Ishikawa (cell line): Measurements from ENCODE around the gene ZNF268.

Source experiments
- CEBPB ChIP-seq: IDR thresholded peaks from 2 replicates; pipeline ENCODE4 v1.6.1; 2012
- CREB1 ChIP-seq: IDR thresholded peaks from 2 replicates; pipeline ENCODE4 v1.6.1; 2012; ENCODE audit warnings: low read depth
- EGR1 ChIP-seq: IDR thresholded peaks from 2 replicates; pipeline ENCODE4 v1.6.1; 2012
- EP300 ChIP-seq: IDR thresholded peaks from 2 replicates; pipeline ENCODE4 v1.6.1; 2012; ENCODE audit warnings: borderline replicate concordance
- FOXM1 ChIP-seq: IDR thresholded peaks from 2 replicates; pipeline ENCODE4 v1.6.1; 2012; ENCODE audit warnings: low read depth, borderline replicate concordance
- MAX ChIP-seq: IDR thresholded peaks from 2 replicates; pipeline ENCODE4 v1.6.1; 2012
- NFIC ChIP-seq: IDR thresholded peaks from 2 replicates; pipeline ENCODE4 v1.6.1; 2012
- RAD21 ChIP-seq: IDR thresholded peaks from 2 replicates; pipeline ENCODE4 v1.6.1; 2012; ENCODE audit warnings: low read depth
- REST ChIP-seq: IDR thresholded peaks from 2 replicates; pipeline ENCODE4 v1.6.1; 2012; ENCODE audit warnings: low read depth, mild to moderate bottlenecking
- TAF1 ChIP-seq: IDR thresholded peaks from 2 replicates; pipeline ENCODE4 v1.6.1; 2012; ENCODE audit warnings: low read depth, mild to moderate bottlenecking
- TCF12 ChIP-seq: IDR thresholded peaks from 2 replicates; pipeline ENCODE4 v1.6.1; 2012; ENCODE audit warnings: low read depth
- TEAD4 ChIP-seq: IDR thresholded peaks from 2 replicates; pipeline ENCODE4 v1.6.1; 2012
- USF1 ChIP-seq: IDR thresholded peaks from 2 replicates; pipeline ENCODE4 v1.6.1; 2012
- YY1 ChIP-seq: IDR thresholded peaks from 2 replicates; pipeline ENCODE4 v1.6.1; 2012; ENCODE audit warnings: low read depth
- ZBTB7A ChIP-seq: IDR thresholded peaks from 2 replicates; pipeline ENCODE4 v1.6.1; 2012; ENCODE audit warnings: low read depth

ZNF268 gene

GRCh38 chr12:133215724-133216123 is 34.4 kb downstream of the ZNF268 start:
- no peak for TF ChIP-seq YY1
- no peak for TF ChIP-seq REST
- no peak for TF ChIP-seq RAD21
- no peak for TF ChIP-seq ZBTB7A
- no peak for TF ChIP-seq CEBPB
- no peak for TF ChIP-seq TAF1
- TF ChIP-seq USF1, result no peak
- no peak for TF ChIP-seq TEAD4
- TF ChIP-seq FOXM1, result no peak
- no peak for TF ChIP-seq NFIC
- TF ChIP-seq MAX, result no peak
- TF ChIP-seq EGR1, result no peak
- TF ChIP-seq TCF12, result no peak
- TF ChIP-seq CREB1, result no peak
- TF ChIP-seq EP300, result no peak

GRCh38 chr12:133217219-133217618 is 35.9 kb downstream of the ZNF268 start:
- TF ChIP-seq CREB1 (no peak), ZBTB7A (no peak), EP300 (no peak), TEAD4 (no peak), NFIC (no peak), RAD21 (no peak), TCF12 (no peak), CEBPB (no peak)

- no peak for TF ChIP-seq REST
- no peak for TF ChIP-seq EGR1
- TF ChIP-seq TAF1, result no peak
- TF ChIP-seq EP300, result no peak
- TF ChIP-seq YY1, result no peak
- TF ChIP-seq CREB1, result no peak
- TF ChIP-seq TEAD4, result no peak
Observed at GRCh38 chr12:133220521-133220920, 39.2 kb downstream of the ZNF268 start.

- no peak for TF ChIP-seq EP300
- no peak for TF ChIP-seq REST
Observed at GRCh38 chr12:133221241-133221640, 39.9 kb downstream of the ZNF268 start.

GRCh38 chr12:133222211-133222610 is 40.9 kb downstream of the ZNF268 start:
- TF ChIP-seq NFIC (no peak), CREB1 (no peak), FOXM1 (no peak), RAD21 (no peak), MAX (no peak), REST (no peak), TCF12 (no peak), EGR1 (no peak), CEBPB (no peak), EP300 (no peak), TAF1 (no peak), USF1 (no peak), TEAD4 (no peak), YY1 (no peak), ZBTB7A (no peak)
